ENCODE measurements around the gene CPLX4.
"Not testable (repeated sequence)": the region's sequence is repeated elsewhere in the genome, so short reads cannot be mapped to it uniquely, and the experiment has no call there.

DNA sequence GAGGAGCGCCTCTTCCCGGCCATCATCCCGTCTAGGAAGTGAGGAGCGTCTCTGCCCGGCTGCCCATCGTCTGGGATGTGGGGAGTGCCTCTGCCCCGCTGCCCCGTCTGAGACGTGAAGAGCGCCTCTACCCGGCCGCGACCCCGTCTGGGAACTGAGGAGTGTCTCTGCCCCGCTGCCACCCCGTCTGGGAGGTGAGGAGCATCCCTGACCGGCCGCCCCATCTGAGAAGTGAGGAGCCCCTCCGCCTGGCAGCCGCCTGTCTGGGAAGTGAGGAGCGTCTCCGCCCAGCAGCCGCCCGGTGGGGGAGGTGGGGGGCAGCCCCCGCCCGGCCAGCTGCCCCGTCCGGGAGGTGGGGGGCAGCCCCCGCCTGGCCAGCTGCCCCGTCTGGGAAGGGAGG is 63.0 kb downstream of the CPLX4 start:
- TF ChIP-seq, protein P1, sequence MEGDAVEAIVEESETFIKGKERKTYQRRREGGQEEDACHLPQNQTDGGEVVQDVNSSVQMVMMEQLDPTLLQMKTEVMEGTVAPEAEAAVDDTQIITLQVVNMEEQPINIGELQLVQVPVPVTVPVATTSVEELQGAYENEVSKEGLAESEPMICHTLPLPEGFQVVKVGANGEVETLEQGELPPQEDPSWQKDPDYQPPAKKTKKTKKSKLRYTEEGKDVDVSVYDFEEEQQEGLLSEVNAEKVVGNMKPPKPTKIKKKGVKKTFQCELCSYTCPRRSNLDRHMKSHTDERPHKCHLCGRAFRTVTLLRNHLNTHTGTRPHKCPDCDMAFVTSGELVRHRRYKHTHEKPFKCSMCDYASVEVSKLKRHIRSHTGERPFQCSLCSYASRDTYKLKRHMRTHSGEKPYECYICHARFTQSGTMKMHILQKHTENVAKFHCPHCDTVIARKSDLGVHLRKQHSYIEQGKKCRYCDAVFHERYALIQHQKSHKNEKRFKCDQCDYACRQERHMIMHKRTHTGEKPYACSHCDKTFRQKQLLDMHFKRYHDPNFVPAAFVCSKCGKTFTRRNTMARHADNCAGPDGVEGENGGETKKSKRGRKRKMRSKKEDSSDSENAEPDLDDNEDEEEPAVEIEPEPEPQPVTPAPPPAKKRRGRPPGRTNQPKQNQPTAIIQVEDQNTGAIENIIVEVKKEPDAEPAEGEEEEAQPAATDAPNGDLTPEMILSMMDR (IDR thresholded peaks at IDR 0.05), result not testable (repeated sequence)
- not testable (repeated sequence) for TF ChIP-seq POLR2A (IDR thresholded peaks at IDR 0.05)
